C4-2B (cell line): ENCODE measurements around the gene ENC1.

Experiments
- CTCF ChIP-seq: fragments of 450-650 bp; conservative IDR thresholded peaks from 2 replicates; pipeline ENCODE4 v1.5.1; 2017; ENCODE audit warnings: mild to moderate bottlenecking
- ZFX ChIP-seq: fragments of 450-650 bp; IDR thresholded peaks from 2 replicates; pipeline ENCODE4 v1.6.1; 2017

DNA sequence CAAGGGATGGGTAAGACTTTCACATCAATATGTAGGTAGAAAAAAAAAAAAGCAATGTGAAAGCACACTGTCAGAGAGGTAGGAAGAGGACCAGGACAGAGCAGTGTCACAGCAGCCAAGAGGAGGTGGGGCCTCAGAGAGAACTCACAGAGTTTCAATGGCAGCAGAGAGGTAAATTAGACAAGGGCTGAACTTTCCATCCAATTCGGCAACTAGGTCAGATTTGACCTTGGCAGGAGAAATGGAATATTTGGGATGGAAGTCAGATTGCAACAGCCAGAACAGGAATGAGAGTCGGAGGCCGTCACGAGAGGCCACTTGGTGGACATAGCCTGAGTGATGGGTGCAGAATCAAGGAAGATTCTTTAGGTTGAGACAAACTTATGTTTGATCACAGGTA, 57.7 kb downstream of the ENC1 start:
- TF ChIP-seq CTCF = no peak
- TF ChIP-seq ZFX = no peak
